ENCODE measurements around the gene PSMC4. TPM values are rescaled to one million over a fixed set of nuclear protein-coding genes. Genes with fewer than 3 reads are reported as not detected.

The PSMC4 gene
- total RNA-seq, 1 experiment from 2014 or later = 284 TPM

GRCh38 chr19:39987596-39987995 lies 16.6 kb downstream of the PSMC4 start:
- DNase-seq (ENCODE audit: low spot score) = no peak

GRCh38 chr19:39993605-39994004 lies 22.6 kb downstream of the PSMC4 start:
- no peak for DNase-seq (ENCODE audit: low spot score)

DNA sequence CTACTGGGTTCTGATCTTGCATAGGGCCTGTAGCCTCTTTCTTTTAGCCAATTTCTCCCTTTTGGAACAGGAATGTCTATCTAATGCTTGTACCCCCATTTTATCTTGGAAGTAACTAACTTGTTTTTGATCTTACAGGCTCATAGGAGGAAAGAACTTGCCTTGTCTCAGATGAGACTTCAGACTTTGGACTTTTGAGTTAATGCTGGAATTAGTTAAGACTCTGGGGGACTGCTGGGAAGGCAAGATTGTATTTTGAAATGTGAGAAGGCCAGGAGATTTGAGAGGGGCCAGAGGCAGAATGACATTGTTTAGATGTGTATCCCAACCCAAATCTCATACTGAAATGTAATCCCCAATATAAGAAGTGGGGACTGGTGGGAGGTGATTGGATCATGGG lies 23.4 kb downstream of the PSMC4 start:
- DNase-seq (ENCODE audit: low spot score) = no peak

GRCh38 chr19:39995794-39996193 lies 24.8 kb downstream of the PSMC4 start:
- DNase-seq (ENCODE audit: low spot score) = peak; percentile 8

DNA sequence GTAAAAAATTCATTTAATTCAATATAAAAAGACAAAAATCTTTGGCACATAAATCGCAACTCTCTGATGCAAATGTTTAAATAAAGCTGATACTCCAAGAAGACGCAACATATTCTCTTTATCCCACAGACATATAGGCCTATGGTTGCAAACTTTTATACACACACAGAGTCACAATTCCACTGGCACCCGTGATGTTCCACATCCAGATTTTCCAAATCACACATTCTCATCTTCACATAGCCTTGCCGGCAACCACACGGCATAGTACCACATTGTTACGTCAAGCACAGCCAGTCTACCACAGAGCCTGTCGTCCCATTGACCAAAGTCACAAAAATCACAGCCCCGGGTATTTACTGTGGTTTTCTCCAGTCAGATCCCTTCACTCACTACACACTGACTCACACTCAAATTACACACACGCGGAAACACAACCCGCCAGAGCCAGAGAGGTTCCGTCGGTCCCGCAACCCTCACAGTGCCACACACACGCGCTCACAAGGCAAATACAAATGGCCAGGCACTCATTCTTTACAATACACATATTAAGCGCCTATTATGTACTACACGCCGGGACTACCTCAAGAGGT lies 25.3 kb downstream of the PSMC4 start:
- DNase-seq (ENCODE audit: low spot score) = no peak

- peak; percentile 90 for DNase-seq (ENCODE audit: low spot score)
These were observed 26.1 kb downstream of the PSMC4 start, which contains the start of gene ZNF546 for GRCh38 chr19:39996811-39997637. Gene ZNF546 (plus strand): TSS chr19:39997060. CDS start chr19:39998327, 1,267 bp downstream.

GRCh38 chr19:39997638-39998216 lies 26.8 kb downstream of the PSMC4 start:
- DNase-seq (ENCODE audit: low spot score) = no peak

GRCh38 chr19:39998501-39998900 lies 27.5 kb downstream of the PSMC4 start:
- no peak for DNase-seq (ENCODE audit: low spot score)

- no peak for DNase-seq (ENCODE audit: low spot score)
These were observed 34.8 kb downstream of the PSMC4 start for GRCh38 chr19:40005691-40006272.

DNA sequence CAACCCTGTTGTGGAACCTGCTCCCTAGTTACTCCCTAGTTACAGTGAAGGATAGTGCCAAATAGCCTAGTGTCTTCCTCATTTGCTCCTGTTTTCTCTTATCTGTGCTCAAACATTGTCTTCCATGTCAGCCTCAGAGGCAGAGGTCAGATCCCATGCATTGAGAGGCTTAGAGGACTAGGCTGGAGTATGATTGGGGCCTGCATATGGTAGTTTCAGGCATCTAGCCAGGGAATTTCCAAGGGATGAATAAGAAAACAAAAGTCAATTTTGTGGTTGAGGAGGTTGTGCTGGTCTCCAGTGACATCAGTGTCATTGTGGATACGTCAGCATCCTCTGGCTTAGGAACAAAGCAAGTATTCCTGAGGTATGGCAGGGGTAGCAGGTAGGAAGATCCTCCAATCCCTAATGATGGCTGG lies 35.3 kb downstream of the PSMC4 start:
- DNase-seq (ENCODE audit: low spot score) = no peak

DNA sequence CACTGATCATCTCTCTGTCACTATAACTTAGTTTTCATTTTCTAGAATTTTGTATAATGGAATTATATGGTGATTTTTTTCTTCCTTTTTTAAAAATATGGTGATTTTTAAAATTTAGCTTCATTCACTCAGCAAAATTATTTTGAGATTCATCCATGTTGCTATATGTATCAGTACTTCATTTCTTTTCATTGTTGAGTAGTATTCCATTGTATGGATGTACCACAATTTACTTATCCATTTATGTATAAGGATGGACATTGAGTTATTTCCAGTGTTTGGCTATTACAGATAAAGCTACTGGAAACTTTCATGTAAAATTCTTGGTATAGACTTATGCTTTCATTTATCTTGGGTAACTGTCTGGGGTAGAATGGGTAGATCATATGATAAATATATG lies 38.7 kb downstream of the PSMC4 start:
- no peak for DNase-seq (ENCODE audit: low spot score)

DNA sequence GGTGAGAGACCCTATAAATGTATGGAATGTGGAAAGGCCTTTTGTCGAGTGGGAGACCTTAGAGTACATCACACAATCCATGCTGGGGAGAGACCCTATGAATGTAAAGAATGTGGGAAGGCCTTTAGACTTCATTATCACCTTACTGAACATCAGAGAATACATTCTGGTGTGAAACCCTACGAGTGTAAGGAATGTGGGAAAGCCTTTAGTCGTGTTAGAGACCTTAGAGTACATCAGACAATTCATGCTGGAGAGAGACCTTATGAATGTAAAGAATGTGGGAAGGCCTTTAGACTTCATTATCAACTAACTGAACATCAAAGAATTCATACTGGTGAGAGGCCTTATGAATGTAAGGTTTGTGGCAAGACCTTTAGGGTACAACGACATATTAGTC lies 43.0 kb downstream of the PSMC4 start:
- DNase-seq (ENCODE audit: low spot score) = no peak

DNA sequence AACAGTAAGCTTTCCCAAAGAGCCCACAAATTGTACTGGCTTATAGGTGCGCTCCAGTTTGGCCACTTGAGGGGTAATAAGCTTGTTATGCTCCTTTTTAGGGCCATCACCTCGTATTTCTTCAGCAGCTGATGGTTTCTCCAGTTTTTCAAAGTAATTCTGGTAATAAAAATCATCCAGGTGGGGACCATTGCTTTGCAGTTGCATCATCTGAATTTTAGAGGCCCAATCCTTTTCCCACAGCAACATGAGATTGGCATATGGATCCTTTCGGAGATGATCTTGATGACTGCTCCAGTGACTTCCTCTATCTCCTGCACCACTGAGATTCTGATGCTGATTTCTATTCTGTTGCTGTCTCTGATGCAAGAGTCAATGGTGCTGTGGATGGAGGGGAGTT lies 53.0 kb downstream of the PSMC4 start:
- DNase-seq (ENCODE audit: low spot score) = no peak

DNA sequence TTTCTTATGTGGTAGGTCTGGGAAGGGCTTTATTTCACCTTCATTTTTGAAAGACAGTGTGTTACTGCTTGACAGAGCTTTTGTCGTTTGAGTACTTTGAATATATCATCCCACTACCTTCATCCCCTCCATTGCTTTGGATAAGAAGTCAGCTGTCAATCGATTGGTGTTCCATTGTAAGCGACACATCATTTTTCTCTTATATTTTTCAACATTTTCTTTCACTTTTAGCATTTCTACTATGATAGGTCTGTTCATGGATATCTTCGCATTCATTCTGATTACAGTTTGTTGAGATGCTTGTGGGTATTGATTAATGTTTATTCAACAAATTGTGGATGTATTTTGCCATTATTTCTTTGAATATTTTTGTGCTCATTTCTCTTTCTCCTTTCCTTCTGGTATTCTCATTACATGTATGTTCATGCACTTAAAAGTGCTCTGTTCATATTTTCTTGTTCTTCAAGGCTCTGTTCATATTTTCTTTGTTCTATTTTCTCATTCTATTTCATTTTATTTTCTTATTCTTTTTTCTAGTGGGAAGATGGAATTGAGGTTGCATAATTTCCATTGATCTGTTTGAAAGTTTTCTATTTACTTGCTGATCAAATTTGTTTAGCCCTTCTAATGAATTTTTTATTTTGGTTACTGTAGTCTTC lies 55.1 kb downstream of the PSMC4 start:
- no peak for DNase-seq (ENCODE audit: low spot score)

DNA sequence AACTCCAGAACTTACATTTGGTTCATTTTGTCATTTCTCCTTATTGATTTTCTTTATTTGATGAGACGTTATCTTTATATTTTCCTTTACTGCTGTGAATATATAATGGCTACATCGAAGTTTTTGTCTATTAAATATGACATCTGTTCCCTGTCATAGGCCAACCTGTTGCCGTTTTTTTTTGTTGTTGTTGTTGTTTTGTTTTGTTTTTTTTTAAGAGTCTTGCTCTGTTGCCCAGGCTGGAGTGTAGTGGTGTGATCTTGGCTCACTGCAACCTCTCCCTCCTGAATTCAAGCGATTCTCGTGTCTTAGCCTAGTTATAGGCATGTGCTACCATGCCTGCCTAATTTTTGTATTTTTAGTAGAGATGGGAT lies 55.6 kb downstream of the PSMC4 start:
- no peak for DNase-seq (ENCODE audit: low spot score)

Other genes starting within 250 kb of the PSMC4 start
- gene CLC, start 233.1 kb upstream of the PSMC4 start, total RNA-seq (2014; rRNA removed; shearing (Covaris generic)) = not detected in 2 replicates
- not detected in 2 replicates for gene LEUTX, start 192.3 kb upstream of the PSMC4 start, total RNA-seq (2014; rRNA removed; shearing (Covaris generic))
- gene DYRK1B, start 137.0 kb upstream of the PSMC4 start, total RNA-seq (2014; rRNA removed; shearing (Covaris generic)) = 26.3 and 30.7 TPM in 2 replicates
- 575 and 717 TPM in 2 replicates for gene FBL, start 124.8 kb upstream of the PSMC4 start, total RNA-seq (2014; rRNA removed; shearing (Covaris generic))
- gene FCGBP, start 36.5 kb upstream of the PSMC4 start, total RNA-seq (2014; rRNA removed; shearing (Covaris generic)) = 10.1 and 14.8 TPM in 2 replicates
- not detected in 2 replicates for gene ZNF546, start 25.9 kb downstream of the PSMC4 start, total RNA-seq (2014; rRNA removed; shearing (Covaris generic))
- gene ZNF780B, start 85.1 kb downstream of the PSMC4 start, total RNA-seq (2014; rRNA removed; shearing (Covaris generic)) = 10.2 and 11.5 TPM in 2 replicates
- 9.3 and 11.9 TPM in 2 replicates for gene ZNF780A, start 119.8 kb downstream of the PSMC4 start, total RNA-seq (2014; rRNA removed; shearing (Covaris generic))
- gene MAP3K10, start 220.3 kb downstream of the PSMC4 start, total RNA-seq (2014; rRNA removed; shearing (Covaris generic)) = 9.7 and 15.2 TPM in 2 replicates
- gene TTC9B, start 247.2 kb downstream of the PSMC4 start, total RNA-seq (2014; rRNA removed; shearing (Covaris generic)) = 0.94 TPM in 1 of 2 replicates, not detected in the other